Right lung (tissue), 10 donors: ENCODE results near the gene ZRSR2. TPM values are rescaled to one million over a fixed set of nuclear protein-coding genes. Genes with fewer than 3 reads are reported as not detected.
"Not testable (repeated sequence)": the region's sequence is repeated elsewhere in the genome, so short reads cannot be mapped to it uniquely, and the experiment has no call there.

ENCODE experiments used
- DNase-seq, 2 donors: peaks; one replicate each; pipeline ENCODE4 v3.0.0-alpha.2; 2013
- long read RNA-seq, 8 donors: transcript quantifications; one replicate each; lab custom pipeline, GENCODE V29; 2026
- polyA plus RNA-seq, 5 donors: library from polyadenylated mRNA; unstranded; fragments of 120-200 nt; gene quantifications; one replicate each; pipeline versions ENCODE4 v1.2.1 to v1.2.3, GENCODE V29; 2013; ENCODE audit warnings: inconsistent platforms in 1 of 5, low replicate concordance in 1 of 5; ENCODE audit not compliant: insufficient read length in 5 of 5, insufficient read depth in 1 of 5

ZRSR2 gene
- polyA plus RNA-seq, result 10 to 100 TPM; 19.1 to 25.7 (median 24.5) TPM
- long read RNA-seq, donor 1, partial matches to known transcripts, result 0 of 2 reads
- long read RNA-seq, donor 1, other reads (novel, unspliced or antisense), result 0 of 2 reads
- long read RNA-seq, donor 2, partial matches to known transcripts, result 0 of 14 reads
- long read RNA-seq, donor 2, other reads (novel, unspliced or antisense), result 13 of 14 reads
- long read RNA-seq, donor 3, partial matches to known transcripts, result 0 of 1 reads
- long read RNA-seq, donor 3, other reads (novel, unspliced or antisense), result 0 of 1 reads
- long read RNA-seq, donor 4, partial matches to known transcripts, result 7 of 34 reads
- long read RNA-seq, donor 4, other reads (novel, unspliced or antisense), result 26 of 34 reads
- long read RNA-seq, donor 5, partial matches to known transcripts, result 0 of 2 reads
- long read RNA-seq, donor 5, other reads (novel, unspliced or antisense), result 0 of 2 reads
- long read RNA-seq, donor 6, partial matches to known transcripts, result 0 of 3 reads
- long read RNA-seq, donor 6, other reads (novel, unspliced or antisense), result 0 of 3 reads
- long read RNA-seq, donor 7, partial matches to known transcripts, result 0 of 2 reads
- long read RNA-seq, donor 7, other reads (novel, unspliced or antisense), result 0 of 2 reads
- long read RNA-seq, donor 8, partial matches to known transcripts, result 0 of 1 reads
- long read RNA-seq, donor 8, other reads (novel, unspliced or antisense), result 0 of 1 reads

DNA sequence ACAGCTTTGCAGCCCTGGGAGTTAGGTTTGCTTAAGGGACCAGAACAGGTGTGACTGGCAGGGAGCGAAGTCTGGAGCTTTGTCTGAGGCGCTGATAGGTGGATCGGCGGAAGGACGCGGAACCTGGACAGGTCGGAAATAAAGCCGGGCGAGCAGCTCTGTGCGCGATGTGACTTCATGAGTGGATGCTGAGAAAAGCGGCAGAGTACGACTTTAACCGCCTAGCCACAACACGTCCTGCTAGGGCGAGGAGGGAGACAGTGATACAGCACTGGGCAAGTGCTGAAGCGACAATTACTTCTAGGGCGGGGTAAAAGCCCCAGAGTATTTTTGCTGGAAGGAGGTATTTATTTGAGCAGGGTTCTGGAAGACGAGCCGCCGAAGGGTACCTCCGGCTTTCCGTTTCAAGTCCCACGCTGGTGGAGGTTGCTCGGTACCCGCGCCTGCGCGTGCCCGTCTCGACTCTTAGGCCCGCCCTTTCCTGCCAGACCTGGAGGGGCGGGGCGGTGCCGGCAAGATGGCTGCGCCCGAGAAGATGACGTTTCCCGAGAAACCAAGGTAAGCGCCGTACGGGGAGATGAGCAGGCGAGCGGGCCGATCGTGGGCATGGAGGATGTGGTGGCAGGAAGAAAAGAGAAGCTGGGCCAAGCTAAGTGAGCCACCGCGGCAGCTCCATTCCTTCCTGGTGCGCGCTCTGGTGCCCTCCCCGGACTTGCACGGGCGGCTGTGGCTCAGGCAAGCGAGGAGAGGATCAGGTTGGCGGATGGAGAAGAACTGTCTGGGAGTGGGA lies at the start of gene ZRSR2:
Gene ZRSR2 (plus strand): TSS at position 506 of the 790 bp plus-strand sequence. CDS start 12 bp downstream, at position 518.
- DNase-seq, result peak; percentile 77 to 79

DNA sequence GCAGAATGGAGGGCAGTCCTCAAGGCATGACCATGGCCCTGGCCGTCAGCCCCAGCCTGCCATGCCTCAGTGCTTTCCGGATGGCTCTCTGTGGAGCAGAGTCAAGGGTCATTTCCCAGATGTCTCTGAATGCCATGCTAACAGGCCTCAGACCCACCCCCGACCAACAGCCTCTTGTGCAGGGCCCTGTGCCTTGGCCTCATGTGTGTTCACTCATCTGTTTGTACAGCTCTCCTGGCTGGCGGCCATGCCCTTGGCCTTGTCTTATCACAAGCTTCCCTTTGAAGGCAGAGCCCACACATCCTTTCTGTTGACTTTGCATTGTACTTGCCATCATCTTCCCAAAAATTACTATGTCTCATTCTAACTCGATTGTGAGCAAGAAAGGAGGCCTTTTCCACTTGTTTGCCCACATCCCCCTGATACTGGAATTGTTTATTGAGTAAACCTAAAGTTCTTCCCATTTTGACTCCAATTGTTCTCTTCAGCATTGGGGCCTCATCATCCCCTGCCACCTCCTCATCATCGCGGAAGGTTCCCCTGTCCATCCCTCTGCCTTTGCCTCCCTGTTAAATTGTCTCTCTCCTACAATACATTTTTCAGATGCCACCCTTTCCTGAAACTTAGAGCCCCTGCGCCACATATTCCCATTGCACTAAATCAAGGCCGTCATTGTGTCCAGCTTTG lies 46.0 kb upstream of the ZRSR2 start:
- no peak for DNase-seq

DNA sequence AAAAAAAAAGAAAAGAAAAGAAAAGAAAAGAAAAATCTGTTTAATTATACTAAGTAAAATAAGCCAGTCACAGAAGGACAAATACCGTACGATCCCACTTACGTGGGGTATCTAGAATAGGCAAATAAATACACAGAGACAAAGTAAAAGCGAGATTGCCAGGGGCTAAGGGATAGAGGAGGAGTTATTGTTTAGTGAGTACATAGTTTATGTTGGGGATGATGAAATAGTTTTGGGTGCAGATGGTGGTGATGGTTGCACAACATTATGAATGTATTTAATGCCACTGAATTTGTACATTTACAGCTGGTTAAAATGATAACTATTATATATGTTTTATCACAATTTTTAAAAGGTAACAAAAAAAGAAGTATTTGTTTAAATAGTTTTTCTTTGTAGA lies 45.1 kb upstream of the ZRSR2 start:
- DNase-seq, result no peak

DNA sequence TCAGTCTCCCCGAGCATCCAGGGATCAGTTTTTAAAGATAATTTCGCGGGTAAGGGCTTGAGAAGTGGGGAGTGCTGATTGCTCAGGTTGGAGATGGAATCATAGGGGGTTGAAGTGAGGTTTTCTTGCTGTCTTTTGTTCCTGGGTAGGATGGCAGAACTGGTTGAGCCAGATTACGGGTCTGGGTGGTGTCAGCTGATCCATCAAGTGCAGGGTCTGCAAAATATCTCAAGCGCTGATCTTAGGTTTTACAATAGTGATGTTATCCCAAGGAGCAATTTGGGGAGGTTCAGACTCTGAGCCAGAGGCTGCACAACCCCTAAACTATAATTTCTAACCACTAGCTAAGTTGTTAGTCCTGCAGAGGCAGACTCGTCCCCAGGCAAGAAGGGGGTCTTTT lies 43.6 kb upstream of the ZRSR2 start:
- not testable (repeated sequence) for DNase-seq

DNA sequence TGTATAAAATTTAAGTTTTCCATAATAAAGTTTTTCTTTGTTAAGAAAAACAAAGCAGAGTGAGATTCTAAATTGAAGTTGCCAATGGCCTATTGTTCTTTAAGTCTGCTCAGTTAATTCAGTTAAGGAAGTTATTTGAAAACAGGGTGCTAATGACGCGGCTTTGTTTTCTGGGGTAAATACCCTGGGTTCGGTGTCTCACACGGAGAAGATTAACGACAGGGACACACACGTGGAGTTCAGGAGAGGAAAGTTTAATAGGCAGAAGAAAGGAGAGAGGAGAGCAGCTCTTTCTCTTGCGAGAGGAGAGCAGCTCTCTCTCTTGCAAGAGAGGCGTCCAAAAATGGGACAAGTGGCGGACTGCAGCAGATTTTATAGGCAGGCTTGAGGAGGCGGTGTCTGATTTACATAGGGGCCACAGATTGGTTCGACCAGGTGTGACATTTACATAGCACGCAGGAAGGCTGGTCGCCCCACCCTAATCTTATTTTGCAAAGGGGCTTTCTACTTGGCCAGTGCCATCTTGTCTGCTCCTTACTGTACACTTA lies 42.6 kb upstream of the ZRSR2 start:
- DNase-seq, result no peak

GRCh38 chrX:15748841-15749240 lies 41.4 kb upstream of the ZRSR2 start:
- DNase-seq, result no peak

GRCh38 chrX:15749642-15750610 lies 40.4 kb upstream of the ZRSR2 start:
- DNase-seq, result no peak

DNA sequence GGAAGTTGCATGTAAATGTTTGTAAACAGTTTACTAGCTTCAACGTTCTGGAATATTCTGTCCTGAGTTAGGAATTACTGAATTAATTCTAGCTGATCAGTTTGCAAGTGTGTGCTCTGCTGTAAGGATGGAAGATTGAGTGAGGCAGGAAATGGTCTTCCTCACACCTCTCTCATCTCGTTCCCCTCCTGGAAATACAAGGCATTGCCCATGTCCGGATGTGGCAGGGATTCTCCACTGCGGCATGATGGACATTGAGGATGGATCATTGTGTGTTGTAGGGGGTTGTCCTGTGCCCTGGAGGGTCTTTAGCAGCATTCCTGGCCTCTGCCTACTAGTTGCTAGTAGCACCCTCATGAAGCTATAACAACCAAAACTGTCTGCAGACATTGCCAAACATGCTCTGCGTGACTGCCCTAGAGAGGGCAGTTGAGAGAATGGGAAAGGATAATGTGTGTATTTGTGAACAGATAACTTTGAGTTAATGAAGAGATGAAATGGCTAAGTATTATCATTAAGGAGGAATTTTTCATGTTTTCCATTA lies 39.6 kb upstream of the ZRSR2 start:
- DNase-seq, result no peak

GRCh38 chrX:15751155-15751819 lies 39.0 kb upstream of the ZRSR2 start:
- no peak for DNase-seq

DNA sequence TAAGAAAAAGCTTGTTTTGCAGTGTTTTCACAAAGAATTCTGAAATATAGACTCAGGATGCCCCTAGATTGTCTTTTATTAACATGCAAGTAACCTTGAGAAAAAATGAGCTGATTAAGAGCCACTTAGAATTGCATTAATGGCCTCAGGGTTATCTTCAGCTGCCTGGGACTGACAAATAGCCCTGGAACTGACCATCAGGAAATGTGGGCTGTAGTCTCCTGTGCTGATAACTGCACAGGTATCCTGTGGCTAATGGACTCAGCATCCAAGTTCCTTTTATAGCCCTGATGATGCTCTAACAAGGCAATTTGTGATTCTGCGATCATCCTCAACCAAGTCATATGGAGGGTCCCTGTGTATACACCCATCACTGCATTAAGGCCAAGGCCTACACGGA lies 35.2 kb upstream of the ZRSR2 start:
- DNase-seq, result no peak

- no peak for DNase-seq
These were observed 32.1 kb upstream of the ZRSR2 start for GRCh38 chrX:15758140-15758539.

- DNase-seq, result not testable (repeated sequence)
These were observed 30.4 kb upstream of the ZRSR2 start for GRCh38 chrX:15759886-15760285.

DNA sequence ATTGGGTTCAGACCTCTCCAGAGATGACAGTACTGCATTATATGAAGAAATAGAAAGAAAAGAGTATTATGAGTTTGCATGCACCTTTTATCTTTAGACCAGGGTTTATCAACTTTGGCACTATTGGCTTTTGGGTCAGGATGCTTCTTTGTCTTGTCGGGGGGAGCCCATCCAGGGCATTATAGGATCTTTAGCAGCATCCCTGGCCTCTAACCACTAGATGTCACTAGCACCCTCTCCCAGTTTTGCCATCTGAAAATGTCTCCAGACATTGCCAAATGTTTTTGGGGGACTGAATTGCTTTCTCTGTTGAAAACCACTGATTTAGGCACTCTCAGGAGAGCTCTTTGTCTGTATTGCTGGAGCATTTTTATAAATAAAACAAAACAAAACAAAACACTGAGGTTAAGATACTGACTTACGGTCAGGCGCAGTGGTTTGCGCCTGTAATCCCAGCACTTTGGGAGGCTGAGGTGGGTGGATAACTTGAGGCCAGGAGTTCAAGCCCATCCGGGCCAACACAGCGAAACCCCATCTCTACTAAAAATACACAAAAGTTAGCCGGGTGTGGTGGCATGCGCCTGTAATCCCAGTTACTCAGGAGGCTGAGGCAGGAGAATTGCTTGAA lies 28.6 kb upstream of the ZRSR2 start:
- no peak for DNase-seq

DNA sequence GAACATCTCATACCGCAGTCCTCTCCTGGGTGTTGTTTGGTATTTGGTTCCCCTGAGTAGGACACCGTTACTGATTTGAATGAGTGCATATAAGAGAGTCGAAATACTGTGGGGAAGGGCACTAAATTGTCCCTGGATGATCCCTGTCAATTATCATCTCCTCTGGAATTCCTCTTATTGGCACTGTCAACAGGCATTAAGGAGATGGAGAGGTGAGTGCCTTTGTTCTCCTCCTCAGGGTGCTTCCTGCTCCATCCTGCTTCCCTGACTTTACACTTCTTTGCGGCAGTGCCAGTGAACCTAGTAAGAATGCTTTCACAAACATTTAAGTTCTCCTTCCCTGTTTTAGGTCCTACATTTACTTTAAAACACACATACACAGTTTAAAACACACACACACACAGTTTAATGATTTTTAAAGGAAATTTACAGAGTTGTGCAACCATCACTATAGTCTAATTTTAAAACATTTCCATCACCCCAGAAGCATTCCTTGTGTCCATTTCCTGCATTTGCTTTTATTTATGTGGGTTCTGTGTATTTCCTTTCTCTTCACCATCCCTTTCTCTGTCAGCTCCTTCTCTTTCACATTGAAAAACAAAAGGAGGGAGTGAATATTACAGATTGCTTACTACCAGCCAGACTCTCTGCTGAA lies 20.9 kb upstream of the ZRSR2 start:
- DNase-seq, result no peak

DNA sequence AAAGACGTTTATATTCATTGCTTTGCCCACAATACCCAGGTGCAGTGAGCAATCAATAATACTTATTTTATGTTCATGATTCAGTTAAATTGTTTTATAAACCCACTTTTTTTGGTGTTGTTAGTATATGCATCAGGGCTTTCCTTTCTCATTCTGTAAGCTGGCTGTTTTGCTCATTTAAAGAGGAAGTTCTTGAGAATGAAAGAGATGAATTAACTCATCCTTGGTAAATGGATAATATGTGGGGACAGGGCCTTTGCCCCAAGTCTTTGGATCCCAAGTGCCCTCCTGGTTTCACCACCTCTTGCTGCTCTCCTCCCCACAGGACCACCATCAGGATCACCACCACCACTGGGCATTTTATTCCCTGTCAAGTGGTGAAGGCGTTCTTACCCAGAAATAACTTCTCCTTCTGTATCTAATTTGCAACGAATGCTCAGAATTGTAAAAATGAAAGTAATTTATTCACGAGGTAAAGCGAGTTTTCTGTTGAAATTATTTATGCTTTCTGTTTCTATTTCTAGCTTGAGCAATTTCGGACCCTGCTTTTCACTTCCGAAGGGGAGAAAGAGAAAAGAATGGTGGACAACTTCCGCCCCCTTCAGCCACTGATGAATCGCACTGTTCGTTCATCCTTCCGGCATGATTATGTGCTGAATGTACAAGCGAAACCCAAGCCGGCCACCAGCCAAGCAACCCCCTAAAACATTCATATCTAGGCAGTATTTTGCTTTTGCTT lies 8.2 kb upstream of the ZRSR2 start:
- no peak for DNase-seq

DNA sequence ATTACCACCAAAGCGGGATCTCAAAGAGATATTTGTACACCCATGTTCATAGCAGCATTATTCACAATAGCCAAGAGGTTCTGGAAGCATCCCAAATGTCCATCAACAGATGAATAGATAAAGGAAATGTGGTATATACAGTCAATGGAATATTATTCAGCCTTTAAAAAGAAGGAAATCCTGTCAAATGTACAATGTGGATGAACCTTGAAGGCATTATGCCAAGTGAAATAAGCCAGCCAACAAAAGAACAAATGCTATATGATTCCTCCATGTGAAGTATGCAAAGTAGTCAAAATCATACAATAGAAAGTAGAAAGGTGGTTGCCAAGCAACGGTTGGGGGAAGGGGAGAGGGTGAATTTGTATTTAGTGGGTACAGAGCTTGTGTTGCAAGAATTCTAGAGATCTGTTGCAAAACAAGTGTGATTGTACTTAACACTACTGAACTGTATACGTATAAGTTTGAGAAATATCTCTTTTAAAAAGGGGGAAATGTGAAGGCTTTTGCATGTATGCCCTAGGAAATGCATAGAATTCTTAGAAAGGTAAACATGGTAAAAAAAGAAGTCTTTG lies 5.0 kb upstream of the ZRSR2 start:
- no peak for DNase-seq

GRCh38 chrX:15786915-15787314 lies 3.4 kb upstream of the ZRSR2 start:
- no peak for DNase-seq
